ENCODE measurements around the gene PTGER3. TPM values are rescaled to one million over a fixed set of nuclear protein-coding genes. Genes with fewer than 3 reads are reported as not detected.

PTGER3 gene
- total RNA-seq, 1 experiment from 2014 or later: 0.09 TPM

DNA sequence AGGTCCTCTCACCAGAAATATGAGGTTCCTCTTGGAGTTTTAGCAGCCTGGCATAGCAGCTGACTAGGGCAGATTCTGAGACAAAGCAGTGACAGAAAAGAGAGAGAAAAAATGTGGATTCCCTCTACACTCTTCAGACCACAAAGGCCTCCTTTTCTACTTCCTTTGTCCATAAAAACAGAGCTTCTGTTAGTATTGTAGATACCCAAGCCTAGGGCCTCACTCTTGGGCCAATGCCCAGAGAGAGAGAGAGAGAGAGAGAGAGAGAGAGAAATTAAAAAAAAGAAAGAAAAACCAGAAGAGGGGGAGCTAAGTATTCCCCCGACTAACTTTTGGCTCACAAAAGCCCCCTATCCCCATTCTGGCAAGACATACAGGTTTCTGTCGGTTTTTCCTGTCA, 35.7 kb upstream of the PTGER3 start:
- intact Hi-C loops (cut with micrococcal nuclease; ENCODE audit: unreplicated experiment): no loop called here
- CTCF ChIA-PET: interaction anchor here (0.6 kb wide), 1 partner anchor 121 kb away, joined by 4 read pairs; no protein-coding TSS in a partner anchor
- no peak overlapping the region for H3K27ac Mint-ChIP-seq (ENCODE audit: unreplicated experiment)

DNA sequence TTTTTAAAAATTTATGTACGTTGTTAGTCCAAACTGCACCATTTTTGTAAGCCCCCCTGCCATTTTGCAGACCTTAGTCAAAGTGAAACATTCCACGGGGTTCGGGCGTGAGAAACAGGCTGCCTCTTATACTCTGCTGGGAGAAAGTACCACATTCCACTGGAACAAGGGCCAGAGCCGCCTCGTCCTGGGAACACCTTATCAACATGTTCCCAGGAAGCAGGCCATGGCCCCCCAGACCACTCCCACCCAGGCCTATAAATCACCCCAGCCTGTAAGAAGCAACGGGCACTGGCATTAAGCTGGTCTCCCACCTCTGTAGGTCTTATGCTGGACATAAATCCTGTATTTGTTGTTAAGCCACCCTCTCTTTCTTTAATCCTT, 34.1 kb upstream of the PTGER3 start:
- intact Hi-C loops (cut with micrococcal nuclease; ENCODE audit: unreplicated experiment): no loop called here
- Mint-ChIP-seq H3K4me3 (ENCODE audit: low read depth, unreplicated experiment) (peak overlapping the region; percentile 85), H3K9me3 (ENCODE audit: low read depth, unreplicated experiment) (no peaks in the 10 kb centered on the region), H3K36me3 (ENCODE audit: insufficient read depth, unreplicated experiment) (peaks cover 24% of the 10 kb centered on the region), H3K27ac (ENCODE audit: unreplicated experiment) (peak overlapping the region; percentile 100), H3K27me3 (ENCODE audit: unreplicated experiment) (no peaks in the 10 kb centered on the region), H3K4me1 (ENCODE audit: low read depth, unreplicated experiment) (no peaks in the 10 kb centered on the region)
- BruUV-seq (replicated peaks): TSS peak; percentile 90
- CTCF ChIA-PET: interaction anchor here (1.0 kb wide), 1 partner anchor 10 kb away, joined by 5 read pairs; no protein-coding TSS in a partner anchor
- TF ChIP-seq, protein P1, sequence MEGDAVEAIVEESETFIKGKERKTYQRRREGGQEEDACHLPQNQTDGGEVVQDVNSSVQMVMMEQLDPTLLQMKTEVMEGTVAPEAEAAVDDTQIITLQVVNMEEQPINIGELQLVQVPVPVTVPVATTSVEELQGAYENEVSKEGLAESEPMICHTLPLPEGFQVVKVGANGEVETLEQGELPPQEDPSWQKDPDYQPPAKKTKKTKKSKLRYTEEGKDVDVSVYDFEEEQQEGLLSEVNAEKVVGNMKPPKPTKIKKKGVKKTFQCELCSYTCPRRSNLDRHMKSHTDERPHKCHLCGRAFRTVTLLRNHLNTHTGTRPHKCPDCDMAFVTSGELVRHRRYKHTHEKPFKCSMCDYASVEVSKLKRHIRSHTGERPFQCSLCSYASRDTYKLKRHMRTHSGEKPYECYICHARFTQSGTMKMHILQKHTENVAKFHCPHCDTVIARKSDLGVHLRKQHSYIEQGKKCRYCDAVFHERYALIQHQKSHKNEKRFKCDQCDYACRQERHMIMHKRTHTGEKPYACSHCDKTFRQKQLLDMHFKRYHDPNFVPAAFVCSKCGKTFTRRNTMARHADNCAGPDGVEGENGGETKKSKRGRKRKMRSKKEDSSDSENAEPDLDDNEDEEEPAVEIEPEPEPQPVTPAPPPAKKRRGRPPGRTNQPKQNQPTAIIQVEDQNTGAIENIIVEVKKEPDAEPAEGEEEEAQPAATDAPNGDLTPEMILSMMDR (IDR thresholded peaks at IDR 0.05; ENCODE audit: unreplicated experiment): no peak
- DNase-seq: no peak

More for the DNA sequence above, 35.7 kb upstream of the PTGER3 start:
- Mint-ChIP-seq H3K4me1 (ENCODE audit: low read depth, unreplicated experiment) (no peaks in the 10 kb centered on the region), H3K9me3 (ENCODE audit: low read depth, unreplicated experiment) (no peaks in the 10 kb centered on the region), H3K4me3 (ENCODE audit: low read depth, unreplicated experiment) (no peak overlapping the region), H3K36me3 (ENCODE audit: insufficient read depth, unreplicated experiment) (peaks cover 24% of the 10 kb centered on the region), H3K27me3 (ENCODE audit: unreplicated experiment) (no peaks in the 10 kb centered on the region)
- no peak for DNase-seq
- TF ChIP-seq, protein P1 (IDR thresholded peaks at IDR 0.05; ENCODE audit: unreplicated experiment): no peak
- no TSS peak for BruUV-seq (replicated peaks)

DNA sequence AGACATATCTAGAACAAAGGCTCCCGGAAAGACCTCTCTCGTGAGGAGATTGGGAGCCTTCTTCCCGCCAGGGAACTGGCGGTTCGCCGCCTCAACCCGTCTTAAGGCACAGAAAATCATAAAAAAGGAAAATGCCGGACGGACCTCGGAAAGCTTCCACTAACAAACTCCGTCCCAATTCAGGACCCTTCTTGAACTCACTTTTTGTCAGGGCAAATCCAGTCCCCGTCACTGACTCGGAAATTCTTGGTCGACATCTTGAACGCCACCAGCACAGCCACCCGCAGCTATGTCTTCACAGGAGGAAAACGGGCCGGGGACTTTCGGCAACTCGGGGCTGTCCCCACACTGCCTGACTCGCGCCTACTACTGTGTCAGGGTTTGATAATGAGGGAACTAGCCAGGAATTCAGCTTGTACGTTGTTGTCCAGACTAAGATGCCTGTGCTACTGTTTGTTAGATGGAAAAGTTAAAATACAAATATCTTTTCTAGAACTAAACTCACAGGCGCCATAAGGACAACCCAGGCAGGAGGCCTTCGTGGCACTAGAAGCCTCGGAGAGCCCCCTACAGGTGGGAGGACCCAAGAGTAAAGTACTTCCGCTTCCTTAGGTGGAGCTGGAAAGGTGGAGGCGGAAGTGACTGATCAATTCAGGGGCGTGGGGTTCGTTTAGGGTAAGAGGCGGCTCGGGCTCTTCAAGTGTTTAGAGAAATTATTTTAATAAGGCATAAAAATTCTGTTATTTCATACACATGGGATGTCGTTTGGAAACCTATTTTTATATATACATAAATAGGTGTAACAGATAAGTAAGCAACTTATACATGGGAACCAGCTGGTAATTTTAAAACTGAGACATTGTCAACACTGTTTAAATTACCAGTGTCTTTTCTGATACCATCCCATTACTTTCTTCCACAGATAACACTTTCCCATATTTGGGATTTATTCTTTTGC, 33.4 kb upstream of the PTGER3 start, which contains the start of gene ZRANB2:
ZRANB2 (minus strand) TSS at position 297 of the 958 bp plus-strand sequence; CDS start at position 257, 40 bp downstream.
- DNase-seq: peak; percentile 92
- Mint-ChIP-seq H3K4me3 (ENCODE audit: low read depth, unreplicated experiment) (peak within 1 kb of the TSS; percentile 85), H3K36me3 (ENCODE audit: insufficient read depth, unreplicated experiment) (peaks cover 24% of the 10 kb centered on the region), H3K9me3 (ENCODE audit: low read depth, unreplicated experiment) (no peaks in the 10 kb centered on the region), H3K4me1 (ENCODE audit: low read depth, unreplicated experiment) (no peaks in the 10 kb centered on the region), H3K27me3 (ENCODE audit: unreplicated experiment) (no peaks in the 10 kb centered on the region), H3K27ac (ENCODE audit: unreplicated experiment) (peak within 1 kb of the TSS; percentile 100)
- no TSS peak for BruUV-seq (replicated peaks)
- CTCF ChIA-PET: interaction anchor here (1.0 kb wide), 1 partner anchor 10 kb away, joined by 5 read pairs; no protein-coding TSS in a partner anchor
- TF ChIP-seq, protein P1 (IDR thresholded peaks at IDR 0.05; ENCODE audit: unreplicated experiment): peak; percentile 24
- intact Hi-C loops (cut with micrococcal nuclease; ENCODE audit: unreplicated experiment): no loop called here

DNA sequence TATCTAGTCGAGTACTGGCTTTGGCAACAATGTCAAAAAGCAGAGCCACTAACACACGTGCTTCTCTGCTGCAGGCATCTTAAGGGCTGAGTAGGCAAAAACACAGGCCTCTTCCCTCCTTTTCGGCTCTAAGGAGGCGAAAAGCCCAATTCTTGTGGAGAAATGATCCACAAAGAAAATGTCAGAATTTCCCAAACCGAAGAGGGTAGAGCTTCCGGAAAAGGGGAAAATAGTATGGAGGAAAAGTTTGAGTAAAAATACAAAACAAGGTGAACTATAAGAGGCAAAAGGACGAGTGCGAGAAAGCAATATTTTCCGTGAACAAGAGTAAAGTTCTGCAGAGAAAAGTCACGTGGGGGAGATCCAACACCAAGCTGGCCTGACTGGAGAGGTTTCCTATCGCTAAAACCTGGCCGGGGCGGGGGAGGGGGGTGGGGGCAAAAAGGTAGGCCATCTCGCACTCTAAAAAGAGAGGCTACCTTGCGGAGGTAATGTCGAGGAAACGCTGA, 32.7 kb upstream of the PTGER3 start:
- intact Hi-C loops (cut with micrococcal nuclease; ENCODE audit: unreplicated experiment): no loop called here
- CTCF ChIA-PET: no interaction called here
- peaks cover 31% of the 10 kb centered on the region for H3K36me3 Mint-ChIP-seq (ENCODE audit: insufficient read depth, unreplicated experiment)
- no peaks in the 10 kb centered on the region for H3K27me3 Mint-ChIP-seq (ENCODE audit: unreplicated experiment)
- H3K9me3 Mint-ChIP-seq (ENCODE audit: low read depth, unreplicated experiment): no peaks in the 10 kb centered on the region
- peaks cover 5% of the 10 kb centered on the region for H3K4me1 Mint-ChIP-seq (ENCODE audit: low read depth, unreplicated experiment)
- peak overlapping the region; percentile 85 for H3K4me3 Mint-ChIP-seq (ENCODE audit: low read depth, unreplicated experiment)
- TF ChIP-seq, protein P1 (IDR thresholded peaks at IDR 0.05; ENCODE audit: unreplicated experiment): no peak
- BruUV-seq (replicated peaks): TSS peak; percentile 50
- DNase-seq: no peak
- peak overlapping the region; percentile 100 for H3K27ac Mint-ChIP-seq (ENCODE audit: unreplicated experiment)

Data from Calu3 (cell line).